GM18868 (cell line): Measurements from ENCODE around the gene AFF4.
"Not testable (repeated sequence)": the region's sequence is repeated elsewhere in the genome, so short reads cannot be mapped to it uniquely, and the experiment has no call there.

ENCODE experiments used
- ATAC-seq: cut with Tn5 transposase; IDR thresholded peaks from one replicate; pipeline ENCODE4 v1.9.1; 2021; ENCODE audit warnings: mild to moderate bottlenecking, moderate library complexity; ENCODE audit not compliant: unreplicated experiment

Gene AFF4, protein sequence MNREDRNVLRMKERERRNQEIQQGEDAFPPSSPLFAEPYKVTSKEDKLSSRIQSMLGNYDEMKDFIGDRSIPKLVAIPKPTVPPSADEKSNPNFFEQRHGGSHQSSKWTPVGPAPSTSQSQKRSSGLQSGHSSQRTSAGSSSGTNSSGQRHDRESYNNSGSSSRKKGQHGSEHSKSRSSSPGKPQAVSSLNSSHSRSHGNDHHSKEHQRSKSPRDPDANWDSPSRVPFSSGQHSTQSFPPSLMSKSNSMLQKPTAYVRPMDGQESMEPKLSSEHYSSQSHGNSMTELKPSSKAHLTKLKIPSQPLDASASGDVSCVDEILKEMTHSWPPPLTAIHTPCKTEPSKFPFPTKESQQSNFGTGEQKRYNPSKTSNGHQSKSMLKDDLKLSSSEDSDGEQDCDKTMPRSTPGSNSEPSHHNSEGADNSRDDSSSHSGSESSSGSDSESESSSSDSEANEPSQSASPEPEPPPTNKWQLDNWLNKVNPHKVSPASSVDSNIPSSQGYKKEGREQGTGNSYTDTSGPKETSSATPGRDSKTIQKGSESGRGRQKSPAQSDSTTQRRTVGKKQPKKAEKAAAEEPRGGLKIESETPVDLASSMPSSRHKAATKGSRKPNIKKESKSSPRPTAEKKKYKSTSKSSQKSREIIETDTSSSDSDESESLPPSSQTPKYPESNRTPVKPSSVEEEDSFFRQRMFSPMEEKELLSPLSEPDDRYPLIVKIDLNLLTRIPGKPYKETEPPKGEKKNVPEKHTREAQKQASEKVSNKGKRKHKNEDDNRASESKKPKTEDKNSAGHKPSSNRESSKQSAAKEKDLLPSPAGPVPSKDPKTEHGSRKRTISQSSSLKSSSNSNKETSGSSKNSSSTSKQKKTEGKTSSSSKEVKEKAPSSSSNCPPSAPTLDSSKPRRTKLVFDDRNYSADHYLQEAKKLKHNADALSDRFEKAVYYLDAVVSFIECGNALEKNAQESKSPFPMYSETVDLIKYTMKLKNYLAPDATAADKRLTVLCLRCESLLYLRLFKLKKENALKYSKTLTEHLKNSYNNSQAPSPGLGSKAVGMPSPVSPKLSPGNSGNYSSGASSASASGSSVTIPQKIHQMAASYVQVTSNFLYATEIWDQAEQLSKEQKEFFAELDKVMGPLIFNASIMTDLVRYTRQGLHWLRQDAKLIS

GRCh38 chr5:132963171-132964104, at the start of gene AFF4:
Gene AFF4, minus strand, starts transcription at chr5:132963634. Its CDS starts 26,445 bp downstream, at chr5:132937189.
- ATAC-seq: peak; percentile 94

DNA sequence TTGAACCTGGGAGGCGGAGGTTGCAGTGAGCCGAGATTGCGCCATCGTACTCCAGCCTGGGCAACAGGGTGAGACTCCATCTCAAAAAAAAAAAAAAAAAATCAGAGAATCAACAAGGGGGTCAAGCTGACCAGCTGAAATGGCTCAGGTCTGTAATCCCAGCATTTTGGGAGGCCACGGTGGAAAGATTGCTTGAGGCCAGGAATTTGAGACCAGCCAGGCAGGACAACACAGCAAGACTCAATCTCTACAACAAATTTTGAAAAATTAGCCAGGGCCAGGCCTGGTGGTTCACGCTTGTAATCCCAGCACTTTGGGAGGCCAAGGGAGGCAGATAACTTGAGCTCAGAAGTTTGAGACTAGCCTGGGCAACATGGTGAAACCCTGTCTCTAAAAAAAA, 45.0 kb upstream of the AFF4 start:
- not testable (repeated sequence) for ATAC-seq

GRCh38 chr5:133006653-133007052, 43.2 kb upstream of the AFF4 start:
- no peak for ATAC-seq

DNA sequence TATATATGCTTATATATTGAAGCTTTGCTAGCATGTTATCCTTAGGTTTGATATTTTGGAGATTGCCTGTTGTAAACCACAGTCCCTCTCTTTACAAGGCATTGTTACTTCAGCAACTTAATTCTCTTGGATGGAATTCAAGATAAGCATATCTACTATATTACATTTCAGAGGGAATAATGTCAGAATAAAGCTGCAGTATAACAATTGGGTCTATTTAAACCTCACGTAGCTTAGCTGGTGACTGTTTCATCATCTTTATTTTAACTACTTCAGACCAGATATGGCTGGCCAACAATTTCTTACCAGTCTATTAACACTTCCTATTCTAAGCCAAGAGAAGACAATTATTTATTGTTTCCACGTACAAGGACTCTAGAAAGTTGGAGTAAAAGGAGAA, 35.8 kb upstream of the AFF4 start:
- ATAC-seq: no peak

DNA sequence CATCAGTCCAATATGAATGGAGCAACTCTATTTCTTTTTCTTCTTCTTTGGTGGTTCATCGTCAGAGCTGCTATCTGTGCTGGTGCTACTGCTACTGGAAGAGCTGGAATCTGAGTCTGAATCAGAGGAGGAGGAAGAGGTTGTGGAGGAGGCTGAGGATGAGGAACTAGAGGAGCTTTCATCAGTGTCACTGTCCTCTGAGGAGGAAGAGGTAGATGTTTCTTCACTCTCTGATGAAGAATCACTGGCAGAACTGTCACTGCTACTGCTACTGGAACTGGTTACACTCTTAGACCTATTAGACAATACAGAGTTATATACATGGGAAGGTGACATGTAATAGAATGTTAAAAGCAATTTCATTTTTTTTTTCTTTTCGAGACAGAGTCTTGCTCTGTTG, 35.1 kb upstream of the AFF4 start:
- no peak for ATAC-seq

GRCh38 chr5:132996307-132996706, 32.9 kb upstream of the AFF4 start:
- ATAC-seq: no peak

DNA sequence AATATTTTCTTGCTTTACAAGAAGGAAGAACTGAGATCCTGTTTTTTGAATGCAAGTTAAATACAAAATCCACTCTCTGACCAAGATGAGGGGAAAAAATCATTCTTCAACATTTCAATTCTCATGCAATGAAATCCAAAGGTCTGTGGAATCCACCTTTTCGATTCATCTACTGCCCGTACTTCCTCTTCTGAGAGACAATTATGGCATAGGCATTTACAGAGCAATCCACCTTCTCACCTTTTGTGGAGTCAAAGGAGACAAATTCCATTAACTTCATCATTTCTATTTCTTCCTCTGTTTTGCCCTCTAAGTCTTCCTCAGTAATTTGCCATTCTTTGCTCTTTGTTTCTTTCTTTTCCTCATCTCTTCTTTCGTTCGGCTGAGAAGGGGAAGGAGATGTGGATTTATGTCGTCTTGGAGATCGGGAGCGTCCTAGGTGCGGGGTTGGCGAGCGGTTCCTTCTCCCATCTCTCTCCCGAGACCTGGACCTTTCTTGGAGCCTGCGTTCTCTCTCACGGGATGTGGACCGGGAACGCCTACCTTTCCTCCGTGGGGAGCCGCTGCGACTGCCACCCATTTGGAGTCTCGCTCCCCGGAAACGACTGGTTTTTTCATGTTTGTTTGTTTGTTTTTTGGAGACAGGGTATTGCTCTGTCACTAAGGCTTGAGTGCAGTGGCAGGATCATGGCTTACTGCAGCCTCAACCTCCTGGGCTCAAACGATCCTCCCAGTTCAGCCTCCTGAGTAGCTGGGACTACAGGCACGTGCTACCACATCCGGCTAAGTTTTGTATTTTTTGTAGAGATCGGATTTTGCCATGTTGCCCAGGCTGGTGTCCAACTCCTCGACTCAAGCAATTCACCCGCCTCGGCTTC, 24.3 kb upstream of the AFF4 start:
- ATAC-seq: no peak

DNA sequence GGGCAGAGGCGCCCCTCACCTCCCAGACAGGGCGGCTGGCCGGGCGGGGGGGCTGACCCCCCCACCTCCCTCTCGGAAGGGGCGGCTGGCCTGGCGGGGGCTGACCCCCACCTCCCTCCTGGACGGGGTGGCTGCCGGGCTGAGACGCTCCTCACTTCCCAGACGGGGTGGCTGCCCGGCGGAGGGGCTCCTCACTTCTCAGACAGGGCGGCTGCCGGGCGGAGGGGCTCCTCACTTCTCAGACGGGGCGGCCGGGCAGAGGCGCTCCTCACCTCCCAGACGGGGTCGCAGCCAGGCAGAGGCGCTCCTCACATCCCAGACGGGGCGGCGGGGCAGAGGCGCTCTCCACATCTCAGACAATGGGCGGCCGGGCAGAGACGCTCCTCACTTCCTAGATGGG, 19.5 kb upstream of the AFF4 start:
- not testable (repeated sequence) for ATAC-seq

DNA sequence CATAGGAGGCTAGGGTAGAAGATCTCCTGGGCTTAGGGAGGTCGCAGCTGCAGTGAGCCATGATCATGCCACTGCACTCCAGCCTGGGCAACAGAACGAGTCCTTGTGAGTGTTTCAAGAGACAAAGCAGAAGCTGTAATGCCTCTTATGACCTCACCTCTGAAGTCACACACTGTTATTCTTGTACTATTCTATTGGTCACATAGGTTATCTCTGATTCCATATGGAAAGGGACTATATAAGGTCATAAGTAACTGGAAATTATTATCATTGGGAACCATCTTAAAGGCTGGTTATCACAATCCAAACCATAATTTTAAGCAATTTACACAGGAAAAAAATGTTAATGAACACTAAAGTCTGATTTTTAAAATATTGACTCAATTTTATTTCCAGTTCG, 17.9 kb upstream of the AFF4 start:
- ATAC-seq: no peak

- ATAC-seq: no peak
Measured at GRCh38 chr5:132979976-132980375, 16.5 kb upstream of the AFF4 start.

DNA sequence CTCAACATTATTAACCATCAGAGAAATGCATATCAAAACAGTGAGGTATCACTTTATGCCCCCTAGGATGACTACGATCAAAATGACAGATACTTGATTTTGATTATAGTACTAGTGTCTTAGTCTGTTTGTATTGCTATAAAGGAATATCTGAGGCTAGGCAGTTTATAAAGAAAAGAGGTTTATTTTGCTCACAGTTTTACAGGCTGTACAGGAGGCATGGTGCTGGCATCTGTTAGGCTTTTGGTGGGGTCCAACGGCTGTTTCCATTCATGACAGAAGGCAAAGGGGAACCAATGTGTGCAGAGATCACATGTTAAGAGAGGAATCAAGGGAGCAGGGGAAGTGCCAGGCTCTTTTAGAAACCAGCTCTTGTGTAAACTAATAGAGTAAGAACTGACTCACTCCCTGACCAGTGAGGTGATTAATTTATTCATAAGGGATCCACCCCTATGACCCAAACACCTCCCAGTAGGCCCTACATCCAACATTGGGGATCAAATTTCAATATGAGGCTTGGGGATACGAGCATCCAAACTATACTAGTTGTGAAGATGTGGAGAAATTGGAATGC, 16.0 kb upstream of the AFF4 start:
- ATAC-seq: no peak

GRCh38 chr5:132976852-132977251, 13.4 kb upstream of the AFF4 start:
- ATAC-seq: no peak

DNA sequence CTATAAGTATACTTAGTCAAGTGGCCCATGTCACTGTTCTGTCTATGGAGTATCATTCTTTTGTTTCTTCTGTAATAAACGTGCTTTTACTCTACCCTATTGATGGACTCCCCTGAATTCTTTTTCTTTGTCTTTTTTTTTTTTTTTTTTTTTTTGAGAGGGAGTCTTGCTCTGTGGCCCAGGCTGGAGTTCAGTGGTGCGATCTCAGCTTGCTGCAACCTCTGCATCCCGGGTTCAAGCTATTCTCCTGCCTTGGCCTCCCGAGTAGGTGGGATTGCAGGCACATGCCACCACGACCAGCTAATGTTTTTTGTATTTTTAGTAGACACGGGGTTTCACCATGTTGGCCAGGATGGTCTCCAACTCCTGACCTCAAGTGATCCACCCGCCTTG, 9.0 kb upstream of the AFF4 start:
- not testable (repeated sequence) for ATAC-seq

DNA sequence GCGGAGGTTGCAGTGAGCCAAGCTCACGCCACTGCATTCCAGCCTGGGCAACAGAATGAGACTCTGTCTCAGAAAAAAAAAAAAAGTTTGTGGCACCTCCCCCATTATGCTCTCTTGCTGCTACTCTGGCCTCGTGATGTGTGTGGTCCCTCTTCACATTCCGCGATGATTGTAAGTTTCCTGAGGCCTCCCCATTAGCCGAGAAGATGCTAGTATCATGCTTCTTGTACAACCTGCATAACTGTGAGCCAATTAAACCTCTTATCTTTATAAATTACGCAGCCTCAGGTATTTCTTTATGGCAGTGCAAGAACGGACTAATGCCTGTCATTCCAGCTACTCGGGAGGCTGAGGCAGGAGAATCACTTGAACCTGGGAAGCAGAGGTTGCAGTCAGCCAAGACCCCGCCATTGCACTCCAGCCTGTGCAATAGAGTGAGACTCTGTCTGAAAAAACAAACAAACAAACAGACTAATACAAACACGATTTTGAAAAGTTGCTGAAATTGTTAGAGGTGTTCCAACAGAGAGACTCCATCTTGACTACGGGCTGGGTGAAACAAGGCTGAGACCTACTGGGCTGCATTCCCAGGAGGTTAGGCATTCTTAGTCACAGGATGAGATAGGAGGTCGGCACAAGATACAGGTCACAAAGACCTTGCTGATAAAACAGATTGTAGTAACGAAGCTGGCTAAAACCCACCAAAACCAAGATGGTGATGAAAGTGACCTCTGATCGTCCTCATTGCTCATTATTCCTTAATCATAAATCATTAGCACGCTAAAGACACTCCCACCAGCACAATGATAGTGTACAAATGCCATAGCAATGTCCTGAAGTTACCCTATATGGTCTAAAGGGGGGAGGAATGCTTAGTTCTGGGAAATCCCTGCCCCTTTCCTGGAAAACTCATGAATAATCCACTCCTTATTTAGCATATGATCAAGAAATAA, 8.3 kb upstream of the AFF4 start:
- ATAC-seq: no peak

GRCh38 chr5:132965120-132965519, 1.7 kb upstream of the AFF4 start:
- ATAC-seq: no peak

GRCh38 chr5:132962429-132963021, 909 bp downstream of the AFF4 start:
- ATAC-seq: no peak

- no peak for ATAC-seq
Measured at GRCh38 chr5:132961887-132962286, 1.5 kb downstream of the AFF4 start.
